HK-2 (cell line): ENCODE data around the gene AAK1.
"Not testable (repeated sequence)": the region's sequence is repeated elsewhere in the genome, so short reads cannot be mapped to it uniquely, and the experiment has no call there.

Experiments
- DNase-seq: peaks from one replicate; pipeline ENCODE4 v3.0.0-alpha.2; 2018; ENCODE audit not compliant: unreplicated experiment

Gene AAK1

GRCh38 chr2:69600425-69600824 is 43.1 kb downstream of the AAK1 start:
- DNase-seq: no peak

GRCh38 chr2:69597843-69598610 is 45.5 kb downstream of the AAK1 start:
- no peak for DNase-seq

- no peak for DNase-seq
Measured at GRCh38 chr2:69597105-69597504, 46.4 kb downstream of the AAK1 start.

GRCh38 chr2:69594341-69594740 is 49.2 kb downstream of the AAK1 start:
- DNase-seq: no peak

- DNase-seq: no peak
Measured at GRCh38 chr2:69592511-69592910, 51.0 kb downstream of the AAK1 start.

GRCh38 chr2:69589973-69590652 is 53.4 kb downstream of the AAK1 start:
- no peak for DNase-seq

GRCh38 chr2:69588945-69589344 is 54.6 kb downstream of the AAK1 start:
- no peak for DNase-seq

- DNase-seq: no peak
Measured at GRCh38 chr2:69588403-69588802, 55.1 kb downstream of the AAK1 start.

GRCh38 chr2:69585855-69586555 is 57.5 kb downstream of the AAK1 start:
- peak; percentile 40 for DNase-seq

- DNase-seq: no peak
Measured at GRCh38 chr2:69584127-69584889, 59.2 kb downstream of the AAK1 start.

GRCh38 chr2:69583321-69583833 is 60.2 kb downstream of the AAK1 start:
- DNase-seq: no peak

GRCh38 chr2:69582582-69583176 is 60.9 kb downstream of the AAK1 start:
- DNase-seq: no peak

GRCh38 chr2:69581774-69582581 is 61.6 kb downstream of the AAK1 start:
- peak; percentile 68 for DNase-seq

GRCh38 chr2:69580486-69580885 is 63.1 kb downstream of the AAK1 start:
- DNase-seq: no peak

GRCh38 chr2:69579536-69579935 is 64.0 kb downstream of the AAK1 start:
- DNase-seq: no peak

GRCh38 chr2:69578198-69578540 is 65.4 kb downstream of the AAK1 start:
- DNase-seq: no peak

- no peak for DNase-seq
Measured at GRCh38 chr2:69577467-69578197, 65.9 kb downstream of the AAK1 start.

- DNase-seq: no peak
Measured at GRCh38 chr2:69576880-69577279, 66.7 kb downstream of the AAK1 start.

GRCh38 chr2:69575926-69576325 is 67.6 kb downstream of the AAK1 start:
- DNase-seq: no peak

- DNase-seq: not testable (repeated sequence)
Measured at GRCh38 chr2:69575371-69575770, 68.2 kb downstream of the AAK1 start.
